Fibroblast of the aortic adventitia (primary cell): ENCODE results near the gene FRAS1. TPM values are rescaled to one million over a fixed set of nuclear protein-coding genes. Genes with fewer than 3 reads are reported as not detected.

Experiments
- DNase-seq: peaks from one replicate; pipeline ENCODE4 v3.0.0-alpha.2; 2010; ENCODE audit warnings: low read depth
- H3K4me3 ChIP-seq: 2 replicates; pipeline ENCODE4 v1.5.1; 2011; ENCODE audit warnings: low read depth, mild to moderate bottlenecking, control low read depth, low read length, moderate library complexity
- CTCF ChIP-seq: IDR thresholded peaks from 2 replicates; pipeline ENCODE4 v1.5.1; 2011; ENCODE audit warnings: mild to moderate bottlenecking, low read length, control low read depth, inconsistent platforms; ENCODE audit not compliant: insufficient read depth
- total RNA-seq: library from RNA; depleted of rRNA; stranded (reverse); fragments of >200 nt; gene quantifications from 2 replicates; pipeline ENCODE4 v1.2.3, GENCODE V29; 2012; ENCODE audit warnings: low replicate concordance

The FRAS1 gene
- total RNA-seq, 1 donor: 1.9 TPM

GRCh38 chr4:78361621-78362120 lies 304.5 kb downstream of the FRAS1 start:
- TF ChIP-seq CTCF: no peak
- no peak overlapping the region for H3K4me3 ChIP-seq
- no peak for DNase-seq

- no peak for TF ChIP-seq CTCF
- no peak for DNase-seq
- no peak overlapping the region for H3K4me3 ChIP-seq
Measured at GRCh38 chr4:78362310-78362709, 305.2 kb downstream of the FRAS1 start.

GRCh38 chr4:78363031-78363570 lies 306.0 kb downstream of the FRAS1 start:
- no peak overlapping the region for H3K4me3 ChIP-seq
- no peak for DNase-seq
- no peak for TF ChIP-seq CTCF

- H3K4me3 ChIP-seq: no peak overlapping the region
- DNase-seq: no peak
- no peak for TF ChIP-seq CTCF
Measured at GRCh38 chr4:78369679-78370078, 312.6 kb downstream of the FRAS1 start.

GRCh38 chr4:78370631-78371372 lies 313.7 kb downstream of the FRAS1 start:
- H3K4me3 ChIP-seq: no peak overlapping the region
- no peak for TF ChIP-seq CTCF
- DNase-seq: peak; percentile 10

- no peak for TF ChIP-seq CTCF
- DNase-seq: no peak
- no peak overlapping the region for H3K4me3 ChIP-seq
Measured at GRCh38 chr4:78372355-78372988, 315.3 kb downstream of the FRAS1 start.
